GM19193 (cell line): ENCODE measurements around the gene PPM1L.

Source experiments
- POLR2A ChIP-seq: IDR thresholded peaks from 4 replicates; pipeline ENCODE4 v1.6.1; 2011; ENCODE audit not compliant: insufficient read depth, insufficient read length; ENCODE audit errors: extremely low read depth

PPM1L gene

GRCh38 chr3:160904691-160905090 is 148.7 kb downstream of the PPM1L start:
- no peak for TF ChIP-seq POLR2A

GRCh38 chr3:160906646-160907045 is 150.6 kb downstream of the PPM1L start:
- TF ChIP-seq POLR2A = no peak

- TF ChIP-seq POLR2A = no peak
Measured at GRCh38 chr3:160909917-160910316, 153.9 kb downstream of the PPM1L start.

GRCh38 chr3:160911411-160911810 is 155.4 kb downstream of the PPM1L start:
- TF ChIP-seq POLR2A = no peak

- TF ChIP-seq POLR2A = no peak
Measured at GRCh38 chr3:160916472-160916871, 160.4 kb downstream of the PPM1L start.

GRCh38 chr3:160919942-160920341 is 163.9 kb downstream of the PPM1L start:
- TF ChIP-seq POLR2A = no peak

- TF ChIP-seq POLR2A = no peak
Measured at GRCh38 chr3:160921020-160921635, 165.1 kb downstream of the PPM1L start.

GRCh38 chr3:160924776-160925175 is 168.7 kb downstream of the PPM1L start:
- no peak for TF ChIP-seq POLR2A

- no peak for TF ChIP-seq POLR2A
Measured at GRCh38 chr3:160927620-160928019, 171.6 kb downstream of the PPM1L start.

- TF ChIP-seq POLR2A = no peak
Measured at GRCh38 chr3:160928183-160928726, 172.2 kb downstream of the PPM1L start.

- TF ChIP-seq POLR2A = no peak
Measured at GRCh38 chr3:160929595-160929994, 173.6 kb downstream of the PPM1L start.

GRCh38 chr3:160931474-160931873 is 175.4 kb downstream of the PPM1L start:
- no peak for TF ChIP-seq POLR2A

GRCh38 chr3:160935413-160936095 is 179.5 kb downstream of the PPM1L start:
- no peak for TF ChIP-seq POLR2A

GRCh38 chr3:160941885-160942494 is 186.0 kb downstream of the PPM1L start:
- no peak for TF ChIP-seq POLR2A

- TF ChIP-seq POLR2A = no peak
Measured at GRCh38 chr3:160943996-160944395, 188.0 kb downstream of the PPM1L start.

- TF ChIP-seq POLR2A = no peak
Measured at GRCh38 chr3:160945336-160945735, 189.3 kb downstream of the PPM1L start.
